ENCODE measurements around the gene MOSPD3. TPM values are rescaled to one million over a fixed set of nuclear protein-coding genes. Genes with fewer than 3 reads are reported as not detected.

The MOSPD3 gene
- total RNA-seq, 4 donors from 2014 or later, result 6.6 to 16.8 (median 12.0) TPM

- Histone ChIP-seq H3K27ac (replicated peaks in 1 of 4) (no peak overlapping the region), H3K4me1 (no peaks in the 10 kb centered on the region), H3K9me3 (no peaks in the 10 kb centered on the region), H3K36me3 (no peaks in the 10 kb centered on the region), H3K4me3 (no peak overlapping the region), H3K27me3 (peaks cover 0 to 65% (median 3%) of the 10 kb centered on the region in 4 donors)
- 72% methylated on average over 11 of the region's 24 CpGs for WGBS
- intact Hi-C loops (cut with DNase I), result no loop called here
- TF ChIP-seq EP300 (IDR thresholded peaks at IDR 0.05), result no peak
- TF ChIP-seq POLR2A (IDR thresholded peaks at IDR 0.05; ENCODE audit: low read depth), result no peak
- no peak for TF ChIP-seq CTCF (IDR thresholded peaks at IDR 0.05)
- no peak for TF ChIP-seq POLR2AphosphoS5 (IDR thresholded peaks at IDR 0.05)
- DNase-seq (ENCODE audit: extremely low spot score), result no peak
Observed at GRCh38 chr7:100640517-100641440, 28.4 kb downstream of the MOSPD3 start.

- Histone ChIP-seq H3K4me3 (no peak within 1 kb of the TSS), H3K4me1 (no peaks in the 10 kb centered on the region), H3K36me3 (no peaks in the 10 kb centered on the region), H3K9me3 (no peaks in the 10 kb centered on the region), H3K27me3 (peaks cover 0 to 68% (median 3%) of the 10 kb centered on the region in 4 donors), H3K27ac (replicated peaks in 1 of 4) (no peak within 1 kb of the TSS)
- no peak for TF ChIP-seq POLR2A (IDR thresholded peaks at IDR 0.05; ENCODE audit: low read depth)
- no peak for TF ChIP-seq POLR2AphosphoS5 (IDR thresholded peaks at IDR 0.05)
- 48% methylated on average over 7 of the region's 10 CpGs for WGBS
- DNase-seq (ENCODE audit: extremely low spot score), result no peak
- intact Hi-C loops (cut with DNase I), result no loop called here
Observed at GRCh38 chr7:100641463-100641859, 29.1 kb downstream of the MOSPD3 start, which contains the start of gene TFR2. TFR2 (minus strand) TSS chr7:100641552; CDS start chr7:100641509, 43 bp downstream.

DNA sequence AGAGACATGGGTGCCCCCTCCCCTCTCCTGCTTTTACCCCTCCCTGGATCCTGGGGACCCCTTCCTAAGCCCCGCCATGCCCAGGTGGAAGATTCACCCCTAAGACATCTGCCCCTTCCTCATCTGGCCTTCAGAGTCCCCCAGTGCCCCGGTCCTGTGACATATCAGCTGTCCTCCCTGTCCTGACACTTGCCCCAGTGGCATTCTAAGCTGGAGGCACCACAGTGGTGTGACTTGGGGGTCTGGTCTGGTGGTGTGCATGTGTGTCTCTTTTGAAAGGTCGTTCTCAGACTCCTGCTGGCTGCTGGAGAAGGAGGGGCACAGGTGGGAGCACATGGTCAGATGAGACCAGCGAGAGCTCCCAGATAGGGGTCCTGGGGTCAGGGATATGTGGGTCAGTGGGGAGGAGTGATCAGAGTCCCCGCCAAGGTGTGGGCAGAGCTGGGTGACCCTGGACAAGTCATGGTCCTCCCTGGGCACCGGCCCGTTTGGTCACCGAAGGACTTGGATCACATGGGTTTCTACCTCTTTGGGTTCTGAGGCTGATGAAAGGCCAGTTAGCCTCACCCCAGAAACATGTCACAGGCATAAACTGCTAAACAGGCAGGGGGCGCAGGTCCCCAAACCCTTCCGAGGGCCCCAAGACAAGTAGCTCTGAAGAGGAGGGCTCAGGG is 29.7 kb downstream of the MOSPD3 start:
- WGBS, result 73% methylated on average over 7 of the region's 10 CpGs
- no peak for TF ChIP-seq POLR2AphosphoS5 (IDR thresholded peaks at IDR 0.05)
- TF ChIP-seq CTCF (IDR thresholded peaks at IDR 0.05), result no peak
- TF ChIP-seq EP300 (IDR thresholded peaks at IDR 0.05), result no peak
- no peak for TF ChIP-seq POLR2A (IDR thresholded peaks at IDR 0.05; ENCODE audit: low read depth)

GRCh38 chr7:100642534-100642907 is 30.2 kb downstream of the MOSPD3 start:
- Histone ChIP-seq H3K27me3 (peaks cover 0 to 69% (median 3%) of the 10 kb centered on the region in 4 donors), H3K9me3 (no peaks in the 10 kb centered on the region), H3K36me3 (no peaks in the 10 kb centered on the region), H3K27ac (replicated peaks in 1 of 4) (no peak overlapping the region), H3K4me3 (no peak overlapping the region), H3K4me1 (no peaks in the 10 kb centered on the region)
- no peak for TF ChIP-seq EP300 (IDR thresholded peaks at IDR 0.05)
- no peak for TF ChIP-seq POLR2A (IDR thresholded peaks at IDR 0.05; ENCODE audit: low read depth)
- no peak for TF ChIP-seq POLR2AphosphoS5 (IDR thresholded peaks at IDR 0.05)
- TF ChIP-seq CTCF (IDR thresholded peaks at IDR 0.05), result no peak
- DNase-seq (ENCODE audit: extremely low spot score), result no peak
- WGBS, result 37% methylated on average over 6 of the region's 11 CpGs
- intact Hi-C loops (cut with DNase I), result no loop called here

More for the DNA sequence above, 29.7 kb downstream of the MOSPD3 start:
- Histone ChIP-seq H3K4me1 (no peaks in the 10 kb centered on the region), H3K27ac (replicated peaks in 1 of 4) (no peak overlapping the region), H3K27me3 (peaks cover 0 to 68% (median 3%) of the 10 kb centered on the region in 4 donors), H3K9me3 (no peaks in the 10 kb centered on the region), H3K4me3 (no peak overlapping the region), H3K36me3 (no peaks in the 10 kb centered on the region)
- intact Hi-C loops (cut with DNase I), result no loop called here
- DNase-seq (ENCODE audit: extremely low spot score), result no peak

Data from esophagus muscularis mucosa (tissue), 4 donors.